Fibroblast of gingiva (primary cell): ENCODE results near the gene ARHGAP12.
A peak's percentile ranks its signal among the peaks of the same experiment; 100 is the strongest.

Source experiments
- DNase-seq: peaks from one replicate; pipeline ENCODE4 v3.0.0-alpha.2; 2011; ENCODE audit warnings: low read depth

Gene ARHGAP12

DNA sequence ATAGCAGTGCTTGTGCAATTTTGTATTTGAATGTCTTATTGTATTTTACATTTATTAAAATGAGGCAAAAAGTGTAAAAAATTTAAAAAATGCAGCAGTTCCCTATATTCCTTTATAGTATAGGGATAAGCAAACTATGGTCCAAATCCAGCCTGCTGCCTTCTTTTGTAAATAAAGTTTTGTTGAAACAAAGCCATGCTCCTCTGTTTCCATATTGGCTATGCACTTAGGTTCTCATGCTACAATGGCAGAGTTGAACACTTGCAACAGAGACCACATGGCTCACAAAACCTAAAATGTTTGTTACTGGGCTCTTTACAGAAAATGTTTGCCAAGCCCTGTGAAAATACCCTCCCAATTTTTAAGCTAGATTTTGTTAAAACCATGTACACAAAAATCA, 50.1 kb downstream of the ARHGAP12 start:
- DNase-seq = no peak

GRCh38 chr10:31876652-31877352, 51.8 kb downstream of the ARHGAP12 start:
- peak; percentile 7 for DNase-seq

- DNase-seq = no peak
Measured at GRCh38 chr10:31875608-31876007, 53.0 kb downstream of the ARHGAP12 start.

DNA sequence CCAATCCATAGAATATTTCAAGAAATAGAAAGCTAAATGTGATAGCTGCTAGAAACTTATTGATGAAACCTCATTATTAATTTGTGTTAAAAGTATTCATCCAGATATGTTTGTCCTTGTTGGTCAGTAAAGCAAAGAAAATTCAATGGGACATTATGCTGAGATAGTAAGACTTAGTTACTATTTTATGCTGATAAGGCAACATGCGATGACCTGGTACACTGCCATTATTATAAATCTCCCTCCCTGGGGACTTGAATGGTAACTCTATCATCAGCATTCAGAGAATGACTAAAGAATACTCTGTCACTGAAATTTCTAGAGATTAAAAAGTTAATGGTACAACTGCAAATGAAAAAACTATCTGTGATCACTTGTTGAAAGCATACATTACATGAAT, 54.9 kb downstream of the ARHGAP12 start:
- no peak for DNase-seq

- DNase-seq = no peak
Measured at GRCh38 chr10:31871266-31872065, 57.2 kb downstream of the ARHGAP12 start.

GRCh38 chr10:31867646-31868045, 61.0 kb downstream of the ARHGAP12 start:
- peak; percentile 27 for DNase-seq

DNA sequence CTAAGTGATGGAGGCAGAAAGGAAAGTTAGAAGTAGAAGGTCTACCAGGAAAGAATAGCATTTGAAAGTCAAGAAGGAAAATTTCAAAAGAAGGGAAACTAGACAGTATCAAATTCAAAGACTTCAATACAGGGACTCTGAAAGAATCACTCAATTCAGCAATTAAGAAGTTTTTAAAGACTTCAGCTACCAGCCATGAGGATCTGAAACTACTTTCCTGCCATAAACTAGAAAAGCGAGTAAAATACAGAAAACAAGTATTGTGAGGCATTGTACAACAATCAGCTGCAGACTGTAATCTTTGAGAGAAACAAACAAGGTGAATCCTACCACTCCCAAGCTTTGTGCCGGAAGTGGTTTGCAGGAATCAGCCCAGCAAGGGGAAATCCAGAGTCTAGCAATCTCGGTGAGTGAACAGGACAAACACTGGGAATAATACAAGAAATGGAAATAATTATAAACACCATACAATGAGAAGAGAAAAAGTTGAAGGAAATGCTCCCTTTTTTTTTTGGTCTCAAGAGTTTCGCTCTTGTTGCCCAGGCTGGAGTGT, 62.4 kb downstream of the ARHGAP12 start:
- no peak for DNase-seq

- DNase-seq = peak; percentile 31
Measured at GRCh38 chr10:31864834-31865518, 63.7 kb downstream of the ARHGAP12 start.

DNA sequence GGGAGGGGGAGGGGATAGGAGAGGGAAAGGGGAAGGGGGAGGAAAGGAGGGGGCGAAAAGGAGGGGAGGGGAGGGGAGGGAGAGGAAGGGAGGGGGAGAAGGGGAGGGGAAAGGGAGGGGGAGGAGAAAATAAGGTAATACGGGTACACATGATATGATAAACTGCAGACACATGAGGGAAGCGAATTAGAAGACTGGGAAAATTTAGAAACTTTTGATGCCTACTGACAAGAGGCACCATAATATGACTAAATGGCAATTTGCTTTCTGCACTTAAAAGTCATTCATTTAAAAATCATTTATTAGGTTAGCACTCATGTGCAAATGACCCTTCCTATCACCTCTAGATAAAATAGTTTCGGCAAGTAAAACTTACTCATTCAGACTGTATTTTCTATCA, 73.6 kb downstream of the ARHGAP12 start:
- no peak for DNase-seq

GRCh38 chr10:31853629-31854028, 75.0 kb downstream of the ARHGAP12 start:
- no peak for DNase-seq

DNA sequence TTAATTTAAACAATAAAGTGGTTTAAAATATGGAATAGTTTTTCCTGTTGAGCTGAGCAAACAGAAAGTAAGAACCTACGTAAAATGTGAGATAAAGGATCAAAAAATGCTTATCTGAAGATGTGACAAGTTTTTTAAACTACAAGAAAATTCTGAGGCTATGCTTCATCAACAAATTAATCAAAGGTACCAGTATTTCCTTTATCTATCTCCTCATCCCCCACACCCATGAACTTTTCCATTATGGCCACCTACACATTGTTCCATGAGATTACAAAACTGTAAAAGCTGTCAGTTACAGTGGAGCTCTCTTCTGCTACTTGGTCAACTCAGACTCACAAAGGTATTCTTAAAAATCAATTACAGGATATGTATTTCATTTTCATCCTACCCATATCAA, 77.4 kb downstream of the ARHGAP12 start:
- no peak for DNase-seq

DNA sequence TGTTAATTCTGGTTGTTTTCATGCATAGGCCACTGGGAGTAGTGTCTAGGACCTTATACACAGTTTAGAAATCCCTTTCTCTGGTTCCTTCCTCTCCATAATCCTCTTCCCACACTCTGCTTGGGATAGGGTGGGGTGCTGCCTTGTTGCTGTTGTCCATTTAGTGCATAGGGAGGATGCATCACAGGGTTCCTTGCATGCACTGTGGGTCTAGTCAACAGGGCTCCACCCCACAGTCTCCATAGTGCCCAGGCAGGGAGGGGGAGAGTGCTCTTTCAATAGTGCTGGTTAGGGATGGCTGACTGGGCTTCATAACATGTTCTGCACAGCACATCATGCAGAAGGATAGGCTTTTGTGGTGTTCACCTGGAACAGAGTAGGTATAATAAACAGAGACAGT, 81.1 kb downstream of the ARHGAP12 start:
- DNase-seq = no peak

- no peak for DNase-seq
Measured at GRCh38 chr10:31838709-31839108, 89.9 kb downstream of the ARHGAP12 start.

DNA sequence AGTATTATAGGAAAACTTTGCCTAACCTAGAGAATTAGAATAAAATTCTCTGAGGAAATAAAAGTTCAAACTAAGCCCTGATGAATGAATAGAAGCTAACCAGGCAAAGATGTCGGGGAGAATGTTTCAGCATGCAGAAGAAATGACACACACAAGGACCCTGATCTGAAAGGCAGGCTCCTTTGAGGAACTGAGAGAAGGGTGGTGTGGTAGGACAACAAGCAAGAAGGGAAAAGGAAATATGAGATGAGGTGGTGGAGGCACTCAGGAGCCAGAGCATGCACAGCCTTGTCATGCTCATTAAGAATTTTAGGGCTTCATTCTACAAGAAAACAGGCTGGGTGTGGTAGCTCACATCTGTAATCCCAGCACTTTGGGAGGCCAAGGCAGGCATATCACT, 90.6 kb downstream of the ARHGAP12 start:
- DNase-seq = no peak

GRCh38 chr10:31836569-31837406, 91.8 kb downstream of the ARHGAP12 start:
- peak; percentile 36 for DNase-seq

GRCh38 chr10:31833753-31834152, 94.9 kb downstream of the ARHGAP12 start:
- DNase-seq = no peak

- DNase-seq = no peak
Measured at GRCh38 chr10:31832261-31832660, 96.4 kb downstream of the ARHGAP12 start.

DNA sequence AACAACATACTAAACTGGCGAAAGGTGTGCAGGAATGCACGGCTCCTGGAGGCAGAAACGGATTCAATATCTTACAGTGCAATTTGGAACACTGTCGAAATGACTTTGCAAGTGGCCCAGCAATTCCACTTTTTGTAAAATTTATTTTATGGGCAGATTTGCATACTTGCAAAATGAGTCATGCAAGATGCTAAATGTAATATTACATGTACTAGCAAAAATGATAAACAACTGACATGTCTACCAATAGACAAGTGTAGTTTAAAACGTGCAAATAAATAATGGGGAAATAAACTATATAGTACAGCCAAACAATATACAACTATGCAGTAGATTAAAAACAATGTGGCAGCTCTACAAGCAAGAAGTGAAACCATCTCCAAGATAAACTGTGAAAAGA, 97.7 kb downstream of the ARHGAP12 start:
- DNase-seq = peak; percentile 67

- DNase-seq = peak; percentile 23
Measured at GRCh38 chr10:31829776-31830175, 98.9 kb downstream of the ARHGAP12 start.

DNA sequence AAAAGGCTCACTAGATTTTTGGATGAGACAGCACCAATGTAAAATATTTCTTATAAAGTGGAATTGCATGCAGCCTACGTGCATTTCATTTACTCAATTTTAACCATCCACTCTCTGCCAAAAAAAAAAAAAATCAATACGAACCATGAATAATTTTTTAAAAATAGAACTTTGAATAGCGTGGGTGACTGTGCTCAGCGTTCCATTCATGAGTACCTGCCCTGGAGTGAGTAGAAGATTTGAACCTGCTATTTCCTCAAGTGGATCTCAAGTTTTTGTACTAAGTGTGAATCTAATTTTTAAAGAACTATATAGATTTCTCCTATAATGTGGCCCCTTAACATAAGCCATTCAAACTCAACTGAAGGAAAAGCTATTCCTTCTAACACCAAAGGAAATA, 105.3 kb downstream of the ARHGAP12 start:
- no peak for DNase-seq

DNA sequence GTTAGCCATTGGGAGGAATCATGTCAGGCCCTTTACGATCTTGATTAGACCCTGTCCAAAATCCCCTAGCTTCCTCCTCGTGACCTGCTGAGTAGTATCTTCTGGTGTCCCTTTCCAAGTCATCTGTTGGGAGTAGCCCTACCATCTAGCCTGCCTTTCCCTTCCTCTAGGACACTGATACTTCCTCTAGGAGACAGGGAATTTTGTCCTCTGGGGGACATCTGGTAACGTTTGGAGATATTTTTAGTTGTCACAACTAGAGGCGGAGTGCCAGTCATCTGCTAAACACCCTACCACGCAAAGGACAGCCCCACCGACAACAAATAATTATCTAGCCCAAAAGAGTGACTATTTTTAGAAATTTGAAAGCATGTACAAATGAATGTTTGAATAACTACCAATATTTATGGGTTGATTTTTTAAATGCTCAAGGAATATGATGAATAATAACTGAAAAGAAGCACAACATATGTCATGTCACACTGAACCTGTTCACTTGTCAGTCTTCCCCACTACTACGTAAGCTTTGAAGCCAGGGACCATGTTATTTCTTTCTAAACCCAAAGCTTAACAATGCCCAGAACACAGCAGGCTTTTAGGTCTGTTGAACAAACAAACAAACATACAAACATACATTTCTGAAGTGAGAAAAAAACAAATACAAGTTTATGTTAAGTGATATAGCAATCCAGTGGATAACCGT, 105.9 kb downstream of the ARHGAP12 start:
- no peak for DNase-seq
